Psoas muscle (tissue), 8 donors: ENCODE results near the gene ZNF831. TPM values are rescaled to one million over a fixed set of nuclear protein-coding genes. Genes with fewer than 3 reads are reported as not detected.

ENCODE experiments used
- ATAC-seq, 4 donors: fragments of 200-7000 bp; cut with Tn5 transposase; one replicate each; pipeline ENCODE4 v1.9.1; 2020; ENCODE audit warnings: moderate library complexity in 3 of 4, mild to moderate bottlenecking in 2 of 4
- DNase-seq, 2 donors: peaks; one replicate each; pipeline ENCODE4 v3.0.0-alpha.2; 2020
- H3K27ac ChIP-seq: fragments of 200-600 bp; one replicate; pipeline ENCODE4 v1.8.0; 2022
- H3K27me3 ChIP-seq, 3 donors: fragments of 200-600 bp in 1 of 3; one replicate each; pipeline versions ENCODE4 v1.6.1 to v1.8.0; 2013 to 2022; ENCODE audit warnings: low read length in 2 of 3, mild to moderate bottlenecking in 2 of 3, moderate library complexity in 1 of 3; ENCODE audit not compliant: insufficient read depth in 3 of 3
- H3K36me3 ChIP-seq, 2 donors: fragments of 200-600 bp in 1 of 2; one replicate each; pipeline versions ENCODE4 v1.6.1 to v1.8.0; 2013 to 2022; ENCODE audit warnings: low read depth in 1 of 2, mild to moderate bottlenecking in 1 of 2, moderate library complexity in 1 of 2; ENCODE audit not compliant: insufficient read depth in 1 of 2
- H3K4me1 ChIP-seq: fragments of 200-600 bp; one replicate; pipeline ENCODE4 v1.8.0; 2022
- H3K4me3 ChIP-seq: fragments of 200-600 bp; one replicate; pipeline ENCODE4 v1.8.0; 2022; ENCODE audit warnings: mild to moderate bottlenecking
- H3K9me3 ChIP-seq: fragments of 200-600 bp; one replicate; pipeline ENCODE4 v1.8.0; 2022
- WGBS, 3 donors: extraction: QIAGEN DNeasy Blood & Tissue Kit; methylation state at CpG; one replicate each; pipeline versions ENCODE4 v1.1.6 to v1.1.7; 2013; 5-methylcytosine and 5-hydroxymethylcytosine counted together
- intact Hi-C, 2 donors: fragments of 100-400 bp; cut with DNase I; formaldehyde crosslinking; loops; one replicate each; pipeline versions ENCODE4 v1.11.0 to v1.14.2; 2022
- polyA plus RNA-seq, 3 donors: library from polyadenylated mRNA; stranded (reverse); fragments of 200-250 nt; gene quantifications; one replicate each; pipeline ENCODE4 v1.2.3, GENCODE V29; 2013
- total RNA-seq, 4 donors: library from RNA; stranded (reverse); fragmentation: NEBNext Ultra II Directional in 2 of 4; extraction: Animal tissue kit (Norgen Biotek cat#: 25700) in 2 of 4; gene quantifications; one replicate each; pipeline versions ENCODE4 v1.2.1 to v1.2.4, GENCODE V29; 2021 to 2023
- TF ChIP-seq, protein P1 (sequence below): fragments of 200-600 bp; IDR thresholded peaks from one replicate; pipeline ENCODE4 v1.8.0; 2022; ENCODE audit warnings: antibody characterized with exemption
- donor health status: healthy with polysubstance abuse.
- donor health status: DM: no; HTN: no; CAD: no; lungs with moderate emphysema.
- donor health status: Bipolar disorder and iron deficiency.
- donor health status: healthy.
- donor health status: DM: yes; HTN: yes; CAD: no.
- donor health status: DM: no; HTN: no; CAD: no.
- donor health status: DM: no; HTN: no; CAD: no.
- donor health status: DM: yes; HTN: yes; CAD: no.

ZNF831 gene
- total and polyA plus RNA-seq, 7 donors: 0.01 to 0.08 (median 0.03) TPM; not detected in 1

- H3K27ac ChIP-seq: no peak overlapping the region
- ATAC-seq (no peak), DNase-seq (no peak)
- no peak overlapping the region for H3K4me3 ChIP-seq
- peaks cover 14% of the 10 kb centered on the region for H3K4me1 ChIP-seq
- H3K36me3 ChIP-seq: no peaks in the 10 kb centered on the region
- TF ChIP-seq, protein P1, sequence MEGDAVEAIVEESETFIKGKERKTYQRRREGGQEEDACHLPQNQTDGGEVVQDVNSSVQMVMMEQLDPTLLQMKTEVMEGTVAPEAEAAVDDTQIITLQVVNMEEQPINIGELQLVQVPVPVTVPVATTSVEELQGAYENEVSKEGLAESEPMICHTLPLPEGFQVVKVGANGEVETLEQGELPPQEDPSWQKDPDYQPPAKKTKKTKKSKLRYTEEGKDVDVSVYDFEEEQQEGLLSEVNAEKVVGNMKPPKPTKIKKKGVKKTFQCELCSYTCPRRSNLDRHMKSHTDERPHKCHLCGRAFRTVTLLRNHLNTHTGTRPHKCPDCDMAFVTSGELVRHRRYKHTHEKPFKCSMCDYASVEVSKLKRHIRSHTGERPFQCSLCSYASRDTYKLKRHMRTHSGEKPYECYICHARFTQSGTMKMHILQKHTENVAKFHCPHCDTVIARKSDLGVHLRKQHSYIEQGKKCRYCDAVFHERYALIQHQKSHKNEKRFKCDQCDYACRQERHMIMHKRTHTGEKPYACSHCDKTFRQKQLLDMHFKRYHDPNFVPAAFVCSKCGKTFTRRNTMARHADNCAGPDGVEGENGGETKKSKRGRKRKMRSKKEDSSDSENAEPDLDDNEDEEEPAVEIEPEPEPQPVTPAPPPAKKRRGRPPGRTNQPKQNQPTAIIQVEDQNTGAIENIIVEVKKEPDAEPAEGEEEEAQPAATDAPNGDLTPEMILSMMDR: no peak
- WGBS, 3 donors: 82 to 93% (median 87%) methylated on average over 6 of the region's 6 CpGs
- H3K27me3 ChIP-seq: peaks cover 0 to 2% (median 0%) of the 10 kb centered on the region in 3 donors
- intact Hi-C loops: no loop called here
- H3K9me3 ChIP-seq: no peaks in the 10 kb centered on the region
These were observed 6.6 kb upstream of the ZNF831 start for GRCh38 chr20:59157064-59157463.

DNA sequence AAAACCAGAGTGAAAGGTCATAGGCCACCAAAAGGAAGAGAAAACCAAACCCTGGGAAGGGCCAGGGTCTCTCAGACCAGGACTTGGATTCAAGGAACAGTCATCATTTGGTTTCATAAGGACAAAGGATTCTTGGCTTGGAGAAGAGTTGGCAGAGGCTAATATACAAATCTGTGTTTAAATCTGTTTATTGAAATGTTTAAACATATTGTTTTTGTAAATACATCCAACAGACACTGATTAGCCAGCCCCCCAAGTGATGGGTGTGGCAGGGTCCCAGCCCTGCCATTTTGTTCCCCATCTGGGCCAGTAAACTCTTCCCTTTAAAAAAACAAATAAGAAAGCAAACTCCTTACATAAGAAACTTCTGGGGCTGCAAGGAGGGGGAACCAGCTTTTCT is 6.1 kb upstream of the ZNF831 start:
- ATAC-seq: no peak
- TF ChIP-seq, protein P1: no peak
- Histone ChIP-seq H3K4me1 (peaks cover 12% of the 10 kb centered on the region), H3K36me3 (no peaks in the 10 kb centered on the region), H3K27me3 (peaks cover 0 to 2% (median 0%) of the 10 kb centered on the region in 3 donors), H3K9me3 (no peaks in the 10 kb centered on the region), H3K27ac (no peak overlapping the region), H3K4me3 (no peak overlapping the region)
- intact Hi-C loops: no loop called here
- DNase-seq: no peak

DNA sequence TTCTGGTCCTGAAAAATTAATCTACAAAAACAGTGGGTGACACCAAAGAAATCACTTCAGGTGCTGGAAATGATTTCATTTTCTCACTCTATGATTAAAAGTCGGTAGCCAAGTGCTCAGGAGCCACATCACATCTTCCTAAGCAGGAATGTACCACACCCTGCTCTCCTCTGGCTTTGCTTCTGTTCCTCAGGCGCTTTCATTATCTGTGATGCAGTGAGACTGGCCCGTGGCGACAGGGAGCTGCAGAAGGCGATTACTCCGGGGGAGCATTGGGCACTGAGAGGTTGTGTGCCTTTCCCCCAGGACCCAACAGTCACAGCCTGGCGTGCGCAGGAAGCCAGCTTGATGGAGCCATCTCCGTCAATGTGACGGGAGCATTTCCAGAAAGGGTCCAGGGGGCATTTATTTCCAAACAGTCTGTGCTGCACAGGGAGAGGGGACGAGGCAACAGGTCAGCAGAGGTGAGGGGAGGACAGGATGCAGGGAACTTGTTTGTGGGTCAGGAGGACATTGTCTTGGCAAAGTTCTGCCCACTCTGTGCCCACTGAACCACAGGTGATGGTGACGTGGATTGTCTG is 5.6 kb upstream of the ZNF831 start:
- DNase-seq (no peak), ATAC-seq (no peak)
- TF ChIP-seq, protein P1: no peak
- H3K27me3 ChIP-seq: peaks cover 0 to 2% (median 0%) of the 10 kb centered on the region in 3 donors
- peaks cover 10% of the 10 kb centered on the region for H3K4me1 ChIP-seq
- intact Hi-C loops: no loop called here
- no peaks in the 10 kb centered on the region for H3K9me3 ChIP-seq
- H3K36me3 ChIP-seq: no peaks in the 10 kb centered on the region
- WGBS, 3 donors: 69 to 76% (median 74%) methylated on average over 12 of the region's 12 CpGs
- H3K4me3 ChIP-seq: no peak overlapping the region
- H3K27ac ChIP-seq: no peak overlapping the region

- Histone ChIP-seq H3K4me3 (no peak overlapping the region), H3K4me1 (peaks cover 4% of the 10 kb centered on the region), H3K36me3 (no peaks in the 10 kb centered on the region), H3K27ac (no peak overlapping the region), H3K9me3 (no peaks in the 10 kb centered on the region), H3K27me3 (peaks cover 0 to 2% (median 0%) of the 10 kb centered on the region in 3 donors)
- WGBS, 3 donors: 91 to 95% (median 92%) methylated on average over 6 of the region's 6 CpGs
- TF ChIP-seq, protein P1: no peak
- DNase-seq: no peak
- intact Hi-C loops: no loop called here
- ATAC-seq: no peak
These were observed 4.9 kb upstream of the ZNF831 start for GRCh38 chr20:59158673-59159072.

- ATAC-seq: no peak
- 52 to 61% (median 53%) methylated on average over 3 of the region's 3 CpGs for WGBS, 3 donors
- Histone ChIP-seq H3K27me3 (peaks cover 0 to 2% (median 0%) of the 10 kb centered on the region in 3 donors), H3K9me3 (no peaks in the 10 kb centered on the region), H3K27ac (no peak overlapping the region), H3K36me3 (no peaks in the 10 kb centered on the region), H3K4me1 (no peaks in the 10 kb centered on the region), H3K4me3 (no peak overlapping the region)
- TF ChIP-seq, protein P1: no peak
- intact Hi-C loops: no loop called here
- no peak for DNase-seq
These were observed 4.5 kb upstream of the ZNF831 start for GRCh38 chr20:59159091-59159490.
